ENCODE results near the gene KCNQ1. TPM values are rescaled to one million over a fixed set of nuclear protein-coding genes. Genes with fewer than 3 reads are reported as not detected.
A peak's percentile ranks its signal among the peaks of the same experiment; 100 is the strongest.

Gene KCNQ1
- total RNA-seq, 1 donor from 2014 or later, result 2.7 TPM

DNA sequence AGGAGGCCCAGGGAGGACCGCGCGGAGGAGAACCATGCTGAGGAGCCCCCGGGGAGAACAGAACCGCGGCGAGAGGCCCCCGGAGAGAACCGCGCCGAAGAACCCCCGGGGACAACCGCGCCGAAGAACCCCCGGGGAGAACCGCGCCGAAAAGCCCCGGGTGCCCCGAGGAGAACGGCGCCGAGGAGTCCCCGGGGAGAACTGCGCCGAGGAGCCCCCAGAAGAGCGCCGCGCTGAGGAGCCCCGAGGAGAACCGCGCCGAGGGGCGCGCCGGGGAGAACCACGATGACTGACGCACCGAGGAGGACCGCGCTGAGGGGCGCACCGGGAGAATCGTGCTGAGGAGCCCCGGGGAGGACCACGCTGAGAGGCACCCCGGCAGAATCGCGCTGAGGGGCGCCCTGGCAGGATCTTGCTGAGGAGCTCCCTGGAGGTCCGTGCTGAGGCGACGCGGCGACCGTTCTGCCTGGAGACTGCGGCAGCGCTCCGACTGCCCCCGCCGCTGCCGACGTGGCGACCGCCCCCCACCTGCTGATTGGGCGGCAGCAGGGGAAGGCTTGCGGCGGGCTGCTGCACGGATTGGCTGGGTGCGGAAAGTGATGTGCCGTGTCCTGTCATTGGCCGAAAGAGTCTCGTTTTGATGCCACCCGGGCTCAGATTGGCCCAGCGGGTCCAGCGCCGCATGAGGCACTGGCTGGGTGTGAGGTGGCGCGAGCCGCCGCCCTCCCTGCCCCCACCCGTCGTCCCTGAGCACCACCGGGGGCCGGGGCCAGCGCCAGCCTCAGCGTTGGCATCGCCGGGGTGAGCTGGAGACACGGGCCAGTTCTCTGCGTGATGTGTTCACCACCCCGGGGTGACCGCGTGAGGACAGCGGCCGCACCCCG, 255.0 kb downstream of the KCNQ1 start, which contains the start of gene KCNQ1OT1:
Gene KCNQ1OT1 (minus strand): TSS at position 464 of the 884 bp plus-strand sequence.
- H3K36me3 ChIP-seq, result no peaks in the 10 kb centered on the region
- intact Hi-C loops (cut with DNase I), result loop anchor here (5.0 kb wide), 1 partner anchor 188 kb away; the partner anchor contains the start of gene CDKN1C
- TF ChIP-seq POLR2AphosphoS5 (IDR thresholded peaks at IDR 0.05; ENCODE audit: insufficient read depth in 1 of 2, low read depth in 1 of 2), result peak; percentile 71 to 96
- TF ChIP-seq, protein P1, sequence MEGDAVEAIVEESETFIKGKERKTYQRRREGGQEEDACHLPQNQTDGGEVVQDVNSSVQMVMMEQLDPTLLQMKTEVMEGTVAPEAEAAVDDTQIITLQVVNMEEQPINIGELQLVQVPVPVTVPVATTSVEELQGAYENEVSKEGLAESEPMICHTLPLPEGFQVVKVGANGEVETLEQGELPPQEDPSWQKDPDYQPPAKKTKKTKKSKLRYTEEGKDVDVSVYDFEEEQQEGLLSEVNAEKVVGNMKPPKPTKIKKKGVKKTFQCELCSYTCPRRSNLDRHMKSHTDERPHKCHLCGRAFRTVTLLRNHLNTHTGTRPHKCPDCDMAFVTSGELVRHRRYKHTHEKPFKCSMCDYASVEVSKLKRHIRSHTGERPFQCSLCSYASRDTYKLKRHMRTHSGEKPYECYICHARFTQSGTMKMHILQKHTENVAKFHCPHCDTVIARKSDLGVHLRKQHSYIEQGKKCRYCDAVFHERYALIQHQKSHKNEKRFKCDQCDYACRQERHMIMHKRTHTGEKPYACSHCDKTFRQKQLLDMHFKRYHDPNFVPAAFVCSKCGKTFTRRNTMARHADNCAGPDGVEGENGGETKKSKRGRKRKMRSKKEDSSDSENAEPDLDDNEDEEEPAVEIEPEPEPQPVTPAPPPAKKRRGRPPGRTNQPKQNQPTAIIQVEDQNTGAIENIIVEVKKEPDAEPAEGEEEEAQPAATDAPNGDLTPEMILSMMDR (IDR thresholded peaks at IDR 0.05), result no peak
- peak in 1 of 2 donors; percentile 94 for TF ChIP-seq POLR2A (IDR thresholded peaks at IDR 0.05)
- H3K27ac ChIP-seq, result peak within 1 kb of the TSS; percentile 88
- peak within 1 kb of the TSS; percentile 53 to 71 for H3K4me3 ChIP-seq
- DNase-seq (ENCODE audit: extremely low spot score in 2 of 2), result peak in 1 of 2 donors; percentile 96
- H3K4me1 ChIP-seq, result peaks cover 14% of the 10 kb centered on the region
- H3K27me3 ChIP-seq, result no peaks in the 10 kb centered on the region
- no peaks in the 10 kb centered on the region for H3K9me3 ChIP-seq

DNA sequence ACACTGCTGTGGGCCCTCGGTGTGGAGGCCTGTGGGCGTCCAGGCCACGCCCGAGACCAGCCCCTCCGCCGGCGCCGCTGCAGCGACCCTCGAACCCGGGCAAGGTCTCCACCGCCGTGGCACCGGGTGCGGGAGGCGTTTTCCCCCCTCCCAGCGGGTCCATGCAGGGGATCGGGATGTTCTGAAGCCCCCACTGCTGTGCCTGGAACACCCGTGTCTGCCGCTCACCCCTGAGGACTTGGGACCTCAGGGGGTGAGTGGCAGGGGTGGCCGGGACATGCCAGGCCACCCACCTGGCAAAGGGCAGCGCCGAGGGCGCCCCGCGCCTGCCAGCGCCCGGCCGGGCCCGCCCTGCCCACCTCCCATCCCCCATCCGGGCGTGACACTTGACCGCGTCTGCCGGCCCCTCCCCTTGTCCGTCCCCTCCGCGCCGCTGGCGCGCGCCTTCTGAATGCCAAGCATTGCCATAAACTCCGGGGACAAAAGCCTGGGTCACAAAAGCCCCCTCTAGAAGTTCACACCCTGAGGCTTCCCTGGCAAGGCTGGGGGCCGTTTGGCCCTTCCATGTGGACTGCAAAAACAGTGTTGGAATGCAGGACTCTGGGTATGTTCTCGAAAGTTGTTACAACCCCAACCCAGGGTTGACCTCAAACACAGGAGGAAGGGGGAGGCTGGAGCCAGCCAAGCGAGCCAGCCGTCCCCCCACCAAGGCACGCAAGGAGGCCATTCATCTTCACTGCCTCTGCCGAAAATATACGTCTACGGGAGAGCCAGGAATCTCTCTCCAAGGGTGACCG, 255.8 kb downstream of the KCNQ1 start:
- no peaks in the 10 kb centered on the region for H3K36me3 ChIP-seq
- intact Hi-C loops (cut with DNase I), result loop anchor here (5.0 kb wide), 1 partner anchor 187 kb away; the partner anchor contains the start of gene CDKN1C
- no peaks in the 10 kb centered on the region for H3K9me3 ChIP-seq
- peak overlapping the region; percentile 53 to 71 for H3K4me3 ChIP-seq
- H3K27me3 ChIP-seq, result no peaks in the 10 kb centered on the region
- peaks cover 6% of the 10 kb centered on the region for H3K4me1 ChIP-seq
- H3K27ac ChIP-seq, result peak overlapping the region; percentile 88
- no peak for DNase-seq (ENCODE audit: extremely low spot score in 2 of 2)
- TF ChIP-seq POLR2A (IDR thresholded peaks at IDR 0.05), result peak in 1 of 2 donors; percentile 7
- TF ChIP-seq, protein P1 (IDR thresholded peaks at IDR 0.05), result no peak

DNA sequence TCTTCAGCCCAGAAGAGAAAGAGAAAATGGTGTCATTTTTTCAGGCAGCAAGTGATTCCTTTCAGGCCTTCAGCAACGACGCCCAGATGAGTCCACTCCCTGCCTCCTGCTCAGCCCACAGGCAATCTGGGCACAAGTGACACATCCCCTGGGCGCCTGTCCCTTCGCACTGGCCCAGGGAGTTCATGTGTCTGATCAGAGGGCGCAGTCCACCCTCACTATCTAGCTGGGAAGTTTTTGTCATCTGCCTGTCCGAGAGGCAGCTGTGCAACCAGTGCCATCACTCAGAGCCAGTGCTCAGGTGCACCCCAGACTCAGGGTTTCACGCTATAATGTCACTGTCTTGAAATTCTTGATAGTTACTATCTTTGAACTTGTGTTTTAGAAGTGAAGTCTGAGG, 256.4 kb downstream of the KCNQ1 start:
- peak overlapping the region; percentile 88 for H3K27ac ChIP-seq
- intact Hi-C loops (cut with DNase I), result loop anchor here (5.0 kb wide), 1 partner anchor 186 kb away; the partner anchor contains the start of gene CDKN1C
- no peak for DNase-seq (ENCODE audit: extremely low spot score in 2 of 2)

DNA sequence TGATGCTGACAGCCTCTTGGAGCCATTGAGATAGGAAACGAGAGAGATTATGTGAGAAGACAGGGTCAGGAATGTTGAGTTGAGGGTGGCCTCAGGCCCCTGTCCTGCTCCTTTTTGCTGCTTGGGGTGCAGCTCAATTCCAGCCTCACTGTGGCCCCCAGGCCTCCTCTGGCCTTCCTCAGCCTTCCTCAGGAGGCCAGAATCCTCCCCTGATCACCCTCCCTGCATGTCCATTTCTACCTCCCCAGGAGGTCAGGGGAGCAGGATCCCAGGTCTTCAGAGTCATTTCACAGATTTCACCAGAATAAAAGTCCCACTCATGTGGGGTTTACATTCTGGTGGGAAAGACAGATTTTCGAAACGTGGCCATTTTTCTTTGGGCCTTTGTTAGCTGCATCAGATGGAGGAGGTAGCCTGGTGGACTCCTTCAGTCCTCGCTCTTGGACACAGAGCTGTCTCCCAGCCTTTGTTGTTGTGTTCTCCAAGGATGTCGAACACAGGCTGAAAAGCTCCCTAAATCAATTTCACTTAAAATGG, 257.2 kb downstream of the KCNQ1 start:
- Histone ChIP-seq H3K4me3 (no peak overlapping the region), H3K27ac (peak overlapping the region; percentile 88), H3K4me1 (no peaks in the 10 kb centered on the region), H3K9me3 (no peaks in the 10 kb centered on the region), H3K27me3 (no peaks in the 10 kb centered on the region), H3K36me3 (no peaks in the 10 kb centered on the region)
- no peak for DNase-seq (ENCODE audit: extremely low spot score in 2 of 2)
- intact Hi-C loops (cut with DNase I), result loop anchor here (5.0 kb wide), 1 partner anchor 185 kb away; the partner anchor contains the start of gene CDKN1C
- TF ChIP-seq POLR2A (IDR thresholded peaks at IDR 0.05) (no peak), POLR2AphosphoS5 (IDR thresholded peaks at IDR 0.05; ENCODE audit: insufficient read depth in 1 of 2, low read depth in 1 of 2) (no peak)
- TF ChIP-seq, protein P1 (IDR thresholded peaks at IDR 0.05), result no peak

More for the DNA sequence above, 256.4 kb downstream of the KCNQ1 start:
- no peaks in the 10 kb centered on the region for H3K27me3 ChIP-seq
- no peaks in the 10 kb centered on the region for H3K36me3 ChIP-seq
- H3K4me1 ChIP-seq, result no peaks in the 10 kb centered on the region
- H3K9me3 ChIP-seq, result no peaks in the 10 kb centered on the region
- peak overlapping the region in 1 of 2 donors; percentile 71 for H3K4me3 ChIP-seq
- TF ChIP-seq POLR2A (IDR thresholded peaks at IDR 0.05) (no peak), POLR2AphosphoS5 (IDR thresholded peaks at IDR 0.05; ENCODE audit: insufficient read depth in 1 of 2, low read depth in 1 of 2) (no peak)
- TF ChIP-seq, protein P1 (IDR thresholded peaks at IDR 0.05), result no peak
